GM21423 (cell line): ENCODE measurements around the gene TRUB1.
"Not testable (repeated sequence)": the region's sequence is repeated elsewhere in the genome, so short reads cannot be mapped to it uniquely, and the experiment has no call there.

Experiments used
- ATAC-seq: cut with Tn5 transposase; IDR thresholded peaks from one replicate; pipeline ENCODE4 v1.9.1; 2021; ENCODE audit warnings: mild to moderate bottlenecking, moderate library complexity; ENCODE audit not compliant: unreplicated experiment

Gene TRUB1

GRCh38 chr10:114937962-114938855 lies at the start of gene TRUB1:
TRUB1 (plus strand) TSS chr10:114938195; CDS start chr10:114938254, 59 bp downstream.
- ATAC-seq = peak; percentile 100

GRCh38 chr10:114893251-114893650 lies 44.7 kb upstream of the TRUB1 start:
- no peak for ATAC-seq

- ATAC-seq = no peak
Measured at GRCh38 chr10:114894911-114895310, 43.1 kb upstream of the TRUB1 start.

GRCh38 chr10:114897011-114897410 lies 41.0 kb upstream of the TRUB1 start:
- ATAC-seq = not testable (repeated sequence)

GRCh38 chr10:114897593-114897992 lies 40.4 kb upstream of the TRUB1 start:
- no peak for ATAC-seq

- peak; percentile 82 for ATAC-seq
Measured at GRCh38 chr10:114899982-114900381, 38.0 kb upstream of the TRUB1 start.

- ATAC-seq = no peak
Measured at GRCh38 chr10:114900658-114901057, 37.3 kb upstream of the TRUB1 start.

- no peak for ATAC-seq
Measured at GRCh38 chr10:114902151-114902550, 35.8 kb upstream of the TRUB1 start.

GRCh38 chr10:114905450-114905849 lies 32.5 kb upstream of the TRUB1 start:
- ATAC-seq = no peak

GRCh38 chr10:114906981-114907380 lies 31.0 kb upstream of the TRUB1 start:
- no peak for ATAC-seq

- no peak for ATAC-seq
Measured at GRCh38 chr10:114908896-114909295, 29.1 kb upstream of the TRUB1 start.

- peak; percentile 64 for ATAC-seq
Measured at GRCh38 chr10:114911052-114911711, 26.8 kb upstream of the TRUB1 start.

- no peak for ATAC-seq
Measured at GRCh38 chr10:114911801-114912469, 26.1 kb upstream of the TRUB1 start.

GRCh38 chr10:114912470-114912859 lies 25.5 kb upstream of the TRUB1 start:
- no peak for ATAC-seq

GRCh38 chr10:114914560-114914959 lies 23.4 kb upstream of the TRUB1 start:
- ATAC-seq = no peak

GRCh38 chr10:114915294-114915693 lies 22.7 kb upstream of the TRUB1 start:
- no peak for ATAC-seq

GRCh38 chr10:114916653-114917052 lies 21.3 kb upstream of the TRUB1 start:
- ATAC-seq = no peak

- no peak for ATAC-seq
Measured at GRCh38 chr10:114917459-114917858, 20.5 kb upstream of the TRUB1 start.

GRCh38 chr10:114917927-114918672 lies 19.9 kb upstream of the TRUB1 start:
- ATAC-seq = no peak

- no peak for ATAC-seq
Measured at GRCh38 chr10:114920459-114920858, 17.5 kb upstream of the TRUB1 start.

- ATAC-seq = no peak
Measured at GRCh38 chr10:114922003-114922402, 16.0 kb upstream of the TRUB1 start.
